Lower leg skin (tissue), 4 donors: ENCODE measurements around the gene DHPS. TPM values are rescaled to one million over a fixed set of nuclear protein-coding genes. Genes with fewer than 3 reads are reported as not detected.

Experiments
- DNase-seq, 2 donors: peaks; one replicate each; pipeline ENCODE4 v3.0.0-alpha.2; 2019; ENCODE audit warnings: low spot score in 2 of 2
- H3K4me3 ChIP-seq: fragments of 200-600 bp; sonication (generic); 2 replicates; pipeline ENCODE4 v1.5.1; 2017; ENCODE audit warnings: mild to moderate bottlenecking, low read depth; ENCODE audit not compliant: poor library complexity, severe bottlenecking
- CTCF ChIP-seq, 3 donors: fragments of 450-650 bp; IDR thresholded peaks; one replicate each; pipeline ENCODE4 v1.5.1; 2016; ENCODE audit warnings: antibody characterized with exemption in 3 of 3, mild to moderate bottlenecking in 3 of 3, moderate library complexity in 2 of 3
- POLR2A ChIP-seq, 2 donors: fragments of 450-650 bp; IDR thresholded peaks; one replicate each; pipeline ENCODE4 v1.6.1; 2016 to 2017; ENCODE audit warnings: antibody characterized with exemption in 2 of 2, mild to moderate bottlenecking in 1 of 2, moderate library complexity in 1 of 2
- WGBS, 2 donors: methylation state at CpG; one replicate each; pipeline ENCODE4 v1.1.5; 2018; 5-methylcytosine and 5-hydroxymethylcytosine counted together
- intact Hi-C: fragments of 100-400 bp; cut with DNase I; formaldehyde crosslinking; loops from one replicate; pipeline ENCODE4 v1.15.0; 2023; ENCODE audit warnings: low total_unique reads
- total RNA-seq, 4 donors: library from RNA; depleted of rRNA; stranded (reverse); fragments of >200 nt; gene quantifications; one replicate each; pipeline ENCODE4 v1.1.0, GENCODE V29; 2016

DHPS gene
- total RNA-seq, 4 donors from 2014 or later, result 101 to 218 (median 159) TPM

GRCh38 chr19:12629215-12629614 is 52.5 kb downstream of the DHPS start:
- 96 to 97% methylated on average over 7 of the region's 7 CpGs for WGBS, 2 donors
- H3K4me3 ChIP-seq, result no peak overlapping the region
- no peak for DNase-seq
- intact Hi-C loops, result no loop called here
- TF ChIP-seq POLR2A (IDR thresholded peaks at IDR 0.05), result no peak
- no peak for TF ChIP-seq CTCF (IDR thresholded peaks at IDR 0.05)

- no peak for DNase-seq
- TF ChIP-seq POLR2A (IDR thresholded peaks at IDR 0.05) (no peak), CTCF (IDR thresholded peaks at IDR 0.05) (no peak)
- WGBS, 2 donors, result 97% methylated on average over 17 of the region's 17 CpGs
- intact Hi-C loops, result no loop called here
- H3K4me3 ChIP-seq, result no peak overlapping the region
Observed at GRCh38 chr19:12628040-12629022, 53.3 kb downstream of the DHPS start.

- no peak overlapping the region for H3K4me3 ChIP-seq
- DNase-seq, result no peak
- intact Hi-C loops, result no loop called here
- TF ChIP-seq POLR2A (IDR thresholded peaks at IDR 0.05), result no peak
- 87 to 97% methylated on average over 8 of the region's 8 CpGs for WGBS, 2 donors
Observed at GRCh38 chr19:12626958-12627357, 54.7 kb downstream of the DHPS start.

Other genes starting within 250 kb of the DHPS start
- gene ZNF443, start 240.9 kb downstream of the DHPS start, total RNA-seq, result 1 to 10 TPM; 4.0 to 5.2 (median 4.9) TPM
- gene ZNF709, start 197.1 kb downstream of the DHPS start, total RNA-seq, result 1 to 10 TPM; 1.7 to 3.1 (median 2.8) TPM
- gene ZNF564, start 130.4 kb downstream of the DHPS start, total RNA-seq, result 10 to 100 TPM in 1 of 4 donors, 1 to 10 TPM in 3; 6.9 to 10.1 (median 8.8) TPM
- 1 to 10 TPM; 5.0 to 7.3 (median 6.7) TPM for gene ZNF490, start 71.1 kb downstream of the DHPS start, total RNA-seq
- gene ZNF791, start 71.0 kb downstream of the DHPS start, total RNA-seq, result 10 to 100 TPM; 18.6 to 31.1 (median 22.5) TPM
- 10 to 100 TPM; 52.8 to 83.0 (median 74.9) TPM for gene MAN2B1, start 15.1 kb downstream of the DHPS start, total RNA-seq
- gene WDR83, start 15.1 kb downstream of the DHPS start, total RNA-seq, result 10 to 100 TPM; 15.3 to 23.7 (median 19.3) TPM
- not detected for gene GNG14, start 6.1 kb upstream of the DHPS start, total RNA-seq
- 10 to 100 TPM in 3 of 4 donors, 1 to 10 TPM in 1; 7.2 to 21.4 (median 13.1) TPM for gene FBXW9, start 14.8 kb upstream of the DHPS start, total RNA-seq
- 100 to 1,000 TPM in 1 of 4 donors, 10 to 100 TPM in 3; 58.3 to 160 (median 89.9) TPM for gene TNPO2, start 42.1 kb upstream of the DHPS start, total RNA-seq
- gene TRIR, start 52.8 kb upstream of the DHPS start, total RNA-seq, result 100 to 1,000 TPM; 358 to 439 (median 390) TPM
- gene GET3, start 55.6 kb upstream of the DHPS start, total RNA-seq, result 10 to 100 TPM; 43.2 to 63.2 (median 53.4) TPM
- 100 to 1,000 TPM in 2 of 4 donors, 10 to 100 TPM in 2; 58.3 to 116 (median 85.5) TPM for gene BEST2, start 69.9 kb upstream of the DHPS start, total RNA-seq
- gene HOOK2, start 93.7 kb upstream of the DHPS start, total RNA-seq, result 100 to 1,000 TPM in 1 of 4 donors, 10 to 100 TPM in 3; 49.9 to 122 (median 65.8) TPM
- gene JUNB, start 109.6 kb upstream of the DHPS start, total RNA-seq, result 1,000 to 10,000 TPM in 1 of 4 donors, 100 to 1,000 TPM in 3; 608 to 1,091 (median 870) TPM
- 100 to 1,000 TPM; 266 to 459 (median 327) TPM for gene PRDX2, start 119.9 kb upstream of the DHPS start, total RNA-seq
- gene THSD8, start 120.2 kb upstream of the DHPS start, total RNA-seq, result 1 to 10 TPM in 1 of 4 donors, not detected in 3; 1.6 TPM
- gene RNASEH2A, start 124.7 kb upstream of the DHPS start, total RNA-seq, result 1 to 10 TPM; 3.3 to 7.8 (median 5.9) TPM
- gene RTBDN, start 152.7 kb upstream of the DHPS start, total RNA-seq, result not detected
- 10 to 100 TPM in 2 of 4 donors, 1 to 10 TPM in 2; 5.9 to 20.8 (median 10.3) TPM for gene MAST1, start 156.6 kb upstream of the DHPS start, total RNA-seq
- 10 to 100 TPM; 31.8 to 50.6 (median 36.6) TPM for gene DNASE2, start 199.6 kb upstream of the DHPS start, total RNA-seq
- gene KLF1, start 205.3 kb upstream of the DHPS start, total RNA-seq, result under 1 TPM in 1 of 4 donors, not detected in 3; 0.13 TPM
- gene GCDH, start 209.3 kb upstream of the DHPS start, total RNA-seq, result 10 to 100 TPM; 19.2 to 39.5 (median 24.6) TPM
- under 1 TPM in 1 of 4 donors, not detected in 3; 0.26 TPM for gene SYCE2, start 237.4 kb upstream of the DHPS start, total RNA-seq